HepG2 (cell line): ENCODE results near the gene SGSH.

ENCODE experiments used
- CTCF ChIP-seq: sonication (generic); formaldehyde crosslinking; IDR thresholded peaks from 2 replicates; pipeline ENCODE4 v1.5.0; 2020; ENCODE audit warnings: mild to moderate bottlenecking, missing genetic modification reagents, moderate library complexity
- ETV5 ChIP-seq: IDR thresholded peaks from 2 replicates; pipeline ENCODE4 v1.6.1; 2018; ENCODE audit warnings: missing biosample characterization, missing genetic modification reagents, inconsistent platforms, borderline replicate concordance
- SMC3 ChIP-seq: IDR thresholded peaks from 2 replicates; pipeline ENCODE4 v1.6.1; 2011; ENCODE audit warnings: low read length, improper control_type of control experiment
- ZNF558 ChIP-seq: sonication (generic); formaldehyde crosslinking; IDR thresholded peaks from 2 replicates; pipeline ENCODE4 v1.9.0; 2022; ENCODE audit warnings: mild to moderate bottlenecking, missing genetic modification reagents, borderline replicate concordance
- TF ChIP-seq, protein P1 (sequence below): fragments of 450-650 bp; IDR thresholded peaks from 2 replicates; pipeline ENCODE4 v1.6.1; 2016

DNA sequence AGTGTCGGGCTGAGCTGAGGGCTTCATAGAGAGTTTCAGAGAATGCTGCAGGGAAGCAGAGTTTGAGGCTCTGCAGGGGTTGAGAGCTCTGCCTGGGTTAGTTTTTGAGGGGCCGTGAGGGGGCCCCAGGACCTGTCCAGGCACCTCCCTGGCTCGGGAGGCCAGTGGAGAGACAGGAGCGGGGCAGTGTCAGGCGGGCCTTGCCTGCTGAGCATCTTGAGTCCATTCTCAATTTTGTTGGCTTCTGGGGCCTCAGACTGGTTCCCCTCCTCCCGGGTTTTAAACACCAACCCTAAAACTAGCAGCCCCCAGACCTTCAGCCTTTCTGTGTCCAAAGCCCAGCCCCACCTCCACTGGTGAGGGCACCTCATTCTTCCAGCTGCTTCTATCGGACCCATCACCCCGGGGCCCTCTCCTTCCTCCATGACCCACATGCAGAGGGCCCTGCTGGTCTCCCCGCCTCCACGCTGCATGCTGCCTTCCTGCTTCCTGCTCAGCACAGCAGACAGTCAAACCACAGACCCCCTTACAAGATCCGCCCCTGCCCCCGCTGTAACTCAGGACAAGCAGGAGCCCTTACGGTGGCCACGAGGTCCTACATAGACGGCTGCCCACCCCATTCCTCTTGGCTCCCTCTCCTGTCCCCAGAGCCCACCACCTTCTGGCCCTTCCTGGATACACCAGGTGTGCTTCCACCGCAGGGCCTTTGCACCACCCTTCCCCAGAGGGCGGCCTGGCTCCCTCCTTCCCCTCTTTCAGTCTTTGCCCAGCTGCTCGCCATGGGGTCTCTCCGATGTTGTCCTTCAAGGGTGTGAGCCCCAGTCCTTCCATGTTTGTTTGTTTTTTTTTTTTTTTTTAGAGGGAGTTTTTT, 44.3 kb upstream of the SGSH start:
- TF ChIP-seq ZNF558 (CRISPR knock-in tag) (no peak), CTCF (no peak), ETV5 (CRISPR knock-in tag) (no peak), SMC3 (no peak)
- TF ChIP-seq, protein P1, sequence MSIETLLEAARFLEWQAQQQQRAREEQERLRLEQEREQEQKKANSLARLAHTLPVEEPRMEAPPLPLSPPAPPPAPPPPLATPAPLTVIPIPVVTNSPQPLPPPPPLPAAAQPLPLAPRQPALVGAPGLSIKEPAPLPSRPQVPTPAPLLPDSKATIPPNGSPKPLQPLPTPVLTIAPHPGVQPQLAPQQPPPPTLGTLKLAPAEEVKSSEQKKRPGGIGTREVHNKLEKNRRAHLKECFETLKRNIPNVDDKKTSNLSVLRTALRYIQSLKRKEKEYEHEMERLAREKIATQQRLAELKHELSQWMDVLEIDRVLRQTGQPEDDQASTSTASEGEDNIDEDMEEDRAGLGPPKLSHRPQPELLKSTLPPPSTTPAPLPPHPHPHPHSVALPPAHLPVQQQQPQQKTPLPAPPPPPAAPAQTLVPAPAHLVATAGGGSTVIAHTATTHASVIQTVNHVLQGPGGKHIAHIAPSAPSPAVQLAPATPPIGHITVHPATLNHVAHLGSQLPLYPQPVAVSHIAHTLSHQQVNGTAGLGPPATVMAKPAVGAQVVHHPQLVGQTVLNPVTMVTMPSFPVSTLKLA = no peak
